Measurements from ENCODE around the gene ASCC3.

The ASCC3 gene

DNA sequence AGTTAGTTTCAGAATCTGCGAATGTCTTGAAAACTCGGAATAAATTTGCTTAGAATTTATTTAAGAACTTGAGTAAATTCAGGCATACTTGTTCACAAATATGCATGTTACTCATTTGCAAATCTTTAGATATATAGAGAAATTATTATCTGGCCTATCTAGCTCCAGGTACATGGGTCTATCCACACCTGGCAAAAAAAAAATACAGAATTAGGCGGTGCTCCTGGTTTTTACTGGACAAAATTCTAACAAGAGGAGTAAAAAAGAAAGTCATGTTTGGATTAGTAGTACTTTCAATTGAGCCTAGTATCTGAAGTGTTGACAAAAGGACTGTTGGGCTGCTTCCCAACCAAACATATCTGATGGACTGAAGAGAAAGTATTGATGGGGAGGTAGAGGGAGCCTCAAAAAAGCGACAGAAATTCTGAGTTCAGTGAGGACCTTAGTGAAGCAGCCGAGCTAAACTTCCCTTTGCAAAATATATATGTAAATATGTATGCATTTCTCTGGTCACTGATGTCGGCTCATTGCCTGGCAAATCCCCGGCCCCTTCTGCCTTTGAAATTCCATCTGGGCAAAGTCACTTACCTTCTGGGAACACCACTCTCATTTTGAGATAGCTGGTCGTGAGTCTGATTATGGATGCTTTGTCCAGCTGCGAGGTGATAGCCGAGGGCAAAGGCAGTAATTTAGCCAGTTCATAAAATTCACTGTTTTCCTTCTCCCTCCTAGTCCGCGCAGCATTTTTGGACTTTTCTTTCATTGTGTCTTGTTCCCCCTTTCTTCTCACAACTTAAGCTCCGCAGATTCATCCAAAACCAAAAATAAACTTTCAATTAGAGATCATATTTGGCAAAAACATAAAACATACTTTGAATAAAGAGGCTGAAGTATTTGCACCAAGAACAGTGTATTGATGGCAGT, 418.2 kb downstream of the ASCC3 start:
- no peak for DNase-seq

DNA sequence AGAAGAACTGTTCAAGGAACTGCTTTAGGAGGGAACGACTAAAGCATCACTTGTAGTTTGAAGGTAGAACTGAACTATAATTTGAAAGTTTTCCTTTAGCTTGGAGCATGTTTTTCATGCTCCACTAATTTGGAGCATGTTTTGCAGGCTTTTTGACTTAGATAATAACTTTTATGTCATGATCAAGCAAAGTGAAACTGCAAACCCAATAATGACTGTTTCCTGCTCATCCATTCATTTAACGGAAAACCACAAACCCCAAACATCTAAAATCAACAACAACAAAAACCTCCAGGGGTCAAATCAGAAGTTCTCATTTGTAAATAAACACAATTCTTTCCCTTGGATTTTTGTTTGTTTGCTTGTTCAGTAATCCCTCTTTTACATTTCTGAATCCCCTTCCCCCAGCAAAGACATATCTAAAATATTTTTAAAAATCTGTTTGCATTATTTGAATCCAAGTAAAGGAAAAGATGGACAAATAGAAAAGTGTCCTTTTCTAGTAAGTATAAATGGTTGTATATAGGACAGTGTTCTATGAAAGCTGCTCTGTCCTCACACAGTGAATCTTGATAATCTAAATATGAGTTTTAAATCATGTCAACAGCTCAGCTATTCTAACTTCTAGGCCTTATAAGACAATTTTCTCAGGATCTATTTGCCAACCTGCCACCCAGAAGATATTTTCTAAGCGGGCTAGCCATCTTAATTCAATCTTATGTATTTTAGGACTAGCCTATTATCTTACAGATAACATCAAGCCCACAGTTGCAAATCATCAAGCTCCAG, 419.0 kb downstream of the ASCC3 start:
- DNase-seq: no peak

- no peak for DNase-seq
Observed at GRCh38 chr6:100461278-100461916, 419.7 kb downstream of the ASCC3 start.

- no peak for DNase-seq
Observed at GRCh38 chr6:100460650-100461204, 420.4 kb downstream of the ASCC3 start.

GRCh38 chr6:100459592-100460184, 421.4 kb downstream of the ASCC3 start:
- no peak for DNase-seq

GRCh38 chr6:100458841-100459591, 422.1 kb downstream of the ASCC3 start:
- DNase-seq: no peak
